Esophagus squamous epithelium (tissue), 5 donors: ENCODE results near the gene C2orf49. TPM values are rescaled to one million over a fixed set of nuclear protein-coding genes. Genes with fewer than 3 reads are reported as not detected.

Source experiments
- DNase-seq: peaks from one replicate; lab custom pipeline; 2025; lab: John Stamatoyannopoulos, UW
- H3K27ac ChIP-seq, 4 donors: fragments of 200-600 bp; sonication (generic); one replicate each; pipeline ENCODE4 v1.5.1; 2016 to 2019; ENCODE audit warnings: mild to moderate bottlenecking in 1 of 4
- H3K27me3 ChIP-seq, 4 donors: fragments of 200-600 bp; sonication (generic); 1 replicate in 3 of 4; 2 replicates in 1 of 4; pipeline versions ENCODE4 v1.5.1 to v1.6.0; 2017 to 2021; ENCODE audit warnings: antibody characterized with exemption in 1 of 4
- H3K36me3 ChIP-seq, 3 donors: fragments of 200-600 bp; sonication (generic); one replicate each; pipeline ENCODE4 v1.5.1; 2016 to 2019
- H3K4me1 ChIP-seq, 3 donors: fragments of 200-600 bp; sonication (generic); one replicate each; pipeline ENCODE4 v1.5.1; 2017 to 2019
- H3K4me3 ChIP-seq, 4 donors: fragments of 200-600 bp; sonication (generic); 1 replicate in 3 of 4; 2 replicates in 1 of 4; pipeline ENCODE4 v1.5.1; 2016 to 2019; ENCODE audit warnings: mild to moderate bottlenecking in 2 of 4, moderate library complexity in 1 of 4
- H3K9me3 ChIP-seq, 3 donors: fragments of 200-600 bp; sonication (generic); one replicate each; pipeline ENCODE4 v1.5.1; 2016 to 2019
- CTCF ChIP-seq, 6 experiments: fragments of 450-650 bp in 4 of 6; fragments of 200-600 bp in 2 of 6; sonication (generic) in 2 of 6; IDR thresholded peaks; one replicate each; pipeline ENCODE4 v1.5.1; 2016 to 2019; ENCODE audit warnings: antibody characterized with exemption in 6 of 6, mild to moderate bottlenecking in 4 of 6, moderate library complexity in 4 of 6
- POLR2A ChIP-seq, 4 donors: fragments of 450-650 bp; IDR thresholded peaks; one replicate each; pipeline ENCODE4 v1.6.1; 2017; ENCODE audit warnings: antibody characterized with exemption in 4 of 4, mild to moderate bottlenecking in 4 of 4, moderate library complexity in 3 of 4
- WGBS, 2 donors: methylation state at CpG; one replicate each; pipeline ENCODE4 v1.1.5; 2018; 5-methylcytosine and 5-hydroxymethylcytosine counted together
- intact Hi-C: fragments of 100-400 bp; cut with DNase I; formaldehyde crosslinking; loops from one replicate; pipeline ENCODE4 v1.15.0; 2022
- total RNA-seq, 4 donors: library from RNA; depleted of rRNA; stranded (reverse); fragments of >200 nt; gene quantifications; one replicate each; pipeline ENCODE4 v1.1.0, GENCODE V29; 2016
- donor health status: DM: yes; HTN: yes; CAD: no.

Gene C2orf49
- total RNA-seq, 4 donors from 2014 or later: 9.3 to 19.8 (median 12.4) TPM

DNA sequence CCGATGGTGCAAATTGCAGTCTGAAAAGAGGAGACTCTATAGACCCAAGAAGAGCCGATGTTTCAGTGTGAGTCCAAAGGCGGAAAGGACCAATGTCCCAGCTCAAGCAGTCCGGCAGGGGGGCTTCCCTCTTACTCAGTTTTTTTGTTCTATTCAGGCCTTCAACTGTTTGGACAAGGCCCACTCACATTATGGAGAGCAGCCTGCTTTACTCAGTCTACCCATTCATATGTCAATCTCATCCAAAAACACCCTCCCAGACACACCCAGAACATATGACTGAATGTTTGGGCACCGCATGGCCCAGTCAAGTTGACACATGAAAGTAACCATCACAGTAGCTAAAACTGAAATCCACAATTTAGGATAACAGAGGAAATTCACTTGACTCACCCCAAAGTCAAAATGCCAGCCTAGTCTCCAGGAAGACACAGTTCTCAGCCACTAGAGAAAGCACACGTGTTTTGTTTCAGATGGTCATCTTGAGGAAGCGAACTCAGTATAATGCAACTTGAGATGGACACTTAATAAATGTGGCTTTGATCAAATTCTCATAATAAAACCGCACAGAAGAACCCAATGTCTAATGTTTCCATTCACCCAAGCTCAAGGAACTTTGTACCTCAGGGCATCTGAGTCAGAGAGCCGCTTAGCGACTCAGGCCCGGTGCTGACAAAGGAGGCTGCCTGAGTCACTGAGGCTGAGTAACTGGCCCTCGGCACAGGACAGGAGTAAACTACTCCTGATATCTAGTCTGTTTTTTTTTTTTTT lies 59.1 kb downstream of the C2orf49 start:
- peak overlapping the region; percentile 88 to 98 (median 98) for H3K27ac ChIP-seq
- no peaks in the 10 kb centered on the region for H3K9me3 ChIP-seq
- intact Hi-C loops: no loop called here
- TF ChIP-seq POLR2A (IDR thresholded peaks at IDR 0.05) (no peak), CTCF (IDR thresholded peaks at IDR 0.05) (no peak)
- no peak for DNase-seq
- H3K36me3 ChIP-seq: no peaks in the 10 kb centered on the region
- peak overlapping the region; percentile 86 to 97 (median 94) for H3K4me3 ChIP-seq
- peaks cover 18 to 86% (median 47%) of the 10 kb centered on the region in 3 donors for H3K4me1 ChIP-seq
- peaks cover 0 to 18% (median 0%) of the 10 kb centered on the region in 4 donors for H3K27me3 ChIP-seq
- 38 to 53% methylated on average over 12 of the region's 12 CpGs for WGBS, 2 donors

- TF ChIP-seq CTCF (IDR thresholded peaks at IDR 0.05) (no peak), POLR2A (IDR thresholded peaks at IDR 0.05) (no peak)
- H3K9me3 ChIP-seq: no peaks in the 10 kb centered on the region
- no peaks in the 10 kb centered on the region for H3K36me3 ChIP-seq
- intact Hi-C loops: no loop called here
- H3K27ac ChIP-seq: peak overlapping the region; percentile 88 to 98 (median 98)
- WGBS, 2 donors: 35 to 39% methylated on average over 13 of the region's 13 CpGs
- peak overlapping the region; percentile 86 to 97 (median 94) for H3K4me3 ChIP-seq
- H3K27me3 ChIP-seq: peaks cover 0 to 18% (median 0%) of the 10 kb centered on the region in 4 donors
- H3K4me1 ChIP-seq: peaks cover 10 to 79% (median 40%) of the 10 kb centered on the region in 3 donors
- DNase-seq: no peak
Observed at GRCh38 chr2:105397025-105397722, 59.8 kb downstream of the C2orf49 start.

DNA sequence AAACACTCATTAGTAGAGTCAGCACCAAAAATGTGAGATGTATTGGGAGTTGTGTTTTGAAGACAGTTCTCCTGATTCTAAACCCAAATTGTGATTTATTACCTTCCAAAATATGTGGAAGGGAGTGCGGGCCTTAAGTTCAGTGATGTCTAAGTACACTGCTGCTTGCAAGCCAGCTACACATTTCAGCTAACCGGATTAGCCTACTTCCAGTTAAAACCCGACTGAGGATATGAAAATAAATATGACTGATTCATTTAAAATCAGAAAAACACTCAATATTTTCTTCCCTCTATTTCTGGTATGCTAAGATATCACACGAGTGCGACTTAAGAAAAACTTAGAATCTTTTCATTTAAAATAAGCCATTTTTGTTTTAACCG lies 60.6 kb downstream of the C2orf49 start:
- peak overlapping the region; percentile 86 to 97 (median 94) for H3K4me3 ChIP-seq
- H3K27me3 ChIP-seq: peaks cover 0 to 18% (median 0%) of the 10 kb centered on the region in 4 donors
- 12 to 17% methylated on average over 6 of the region's 6 CpGs for WGBS, 2 donors
- intact Hi-C loops: no loop called here
- no peaks in the 10 kb centered on the region for H3K9me3 ChIP-seq
- no peak for DNase-seq
- peaks cover 9 to 73% (median 37%) of the 10 kb centered on the region in 3 donors for H3K4me1 ChIP-seq
- peak overlapping the region; percentile 95 to 98 (median 98) for H3K27ac ChIP-seq
- no peak for TF ChIP-seq CTCF (IDR thresholded peaks at IDR 0.05)
- TF ChIP-seq POLR2A (IDR thresholded peaks at IDR 0.05): no peak
- H3K36me3 ChIP-seq: no peaks in the 10 kb centered on the region

GRCh38 chr2:105398336-105399206 lies 61.2 kb downstream of the C2orf49 start, which contains the start of gene FHL2:
Gene FHL2 (minus strand): TSS chr2:105399051. CDS start chr2:105386516, 12,535 bp downstream.
- intact Hi-C loops: no loop called here
- Histone ChIP-seq H3K27me3 (peaks cover 0 to 18% (median 0%) of the 10 kb centered on the region in 4 donors), H3K4me3 (peak within 1 kb of the TSS; percentile 86 to 97 (median 94)), H3K4me1 (peaks cover 9 to 73% (median 37%) of the 10 kb centered on the region in 3 donors), H3K27ac (peak within 1 kb of the TSS; percentile 95 to 98 (median 98)), H3K9me3 (no peaks in the 10 kb centered on the region), H3K36me3 (no peaks in the 10 kb centered on the region)
- DNase-seq: no peak
- peak in 5 of 6 experiments; percentile 17 to 68 (median 41) for TF ChIP-seq CTCF (IDR thresholded peaks at IDR 0.05)
- TF ChIP-seq POLR2A (IDR thresholded peaks at IDR 0.05): peak in 3 of 4 donors; percentile 53 to 93 (median 89)
- 1% methylated on average over 25 to 30 of the region's 74 CpGs for WGBS, 2 donors

Other genes with a start within 250 kb of the C2orf49 start
- not detected for gene GPR45, start 95.8 kb upstream of the C2orf49 start, total RNA-seq
- gene TGFBRAP1, start 7.8 kb upstream of the C2orf49 start, total RNA-seq: 10 to 100 TPM; 11.7 to 24.6 (median 15.6) TPM
- 10 to 100 TPM; 46.1 to 89.1 (median 54.7) TPM for gene FHL2, start 61.5 kb downstream of the C2orf49 start, total RNA-seq